HL-60 (cell line): Measurements from ENCODE around the gene PRRG3.

Experiments used
- CTCF ChIP-seq: IDR thresholded peaks from one replicate; pipeline ENCODE4 v1.5.1; 2011; ENCODE audit warnings: low read length, control low read depth, inconsistent platforms; ENCODE audit not compliant: insufficient read depth
- GABPA ChIP-seq: IDR thresholded peaks from 2 replicates; pipeline ENCODE4 v1.6.1; 2012; ENCODE audit warnings: low read depth
- POLR2AphosphoS5 ChIP-seq: IDR thresholded peaks from 2 replicates; pipeline ENCODE4 v1.6.1; 2012; ENCODE audit warnings: low read depth
- REST ChIP-seq: IDR thresholded peaks from 2 replicates; pipeline ENCODE4 v1.6.1; 2012; ENCODE audit warnings: low read depth; ENCODE audit not compliant: insufficient replicate concordance

- TF ChIP-seq CTCF: no peak
- TF ChIP-seq POLR2AphosphoS5: no peak
- TF ChIP-seq GABPA: no peak
- TF ChIP-seq REST: no peak
These were observed 17.0 kb downstream of the PRRG3 start for GRCh38 chrX:151712253-151712652.
